Activated naive CD8-positive, alpha-beta T cell treated with anti-CD3 and anti-CD28 coated beads, Interleukin-2, amount 50 U/mL, for 24 hours (primary cell): ENCODE data around the gene RABEP1.

Source experiments
- ATAC-seq: fragments of 150-1000 bp; cut with Tn5 transposase; one replicate; pipeline ENCODE4 v1.10.0; 2021
- DNase-seq: peaks from one replicate; pipeline ENCODE4 v3.0.0; 2021
- H3K27ac Mint-ChIP-seq: one replicate; pipeline ENCODE4 v1.8.0; 2021; ENCODE audit warnings: mild to moderate bottlenecking, mixed read lengths
- H3K27me3 Mint-ChIP-seq: one replicate; pipeline ENCODE4 v1.8.0; 2021; ENCODE audit warnings: mixed read lengths
- H3K36me3 Mint-ChIP-seq: one replicate; pipeline ENCODE4 v1.8.0; 2021; ENCODE audit warnings: low read depth, mixed read lengths
- H3K4me1 Mint-ChIP-seq: one replicate; pipeline ENCODE4 v1.8.0; 2021; ENCODE audit warnings: mixed read lengths
- H3K4me3 Mint-ChIP-seq: one replicate; pipeline ENCODE4 v1.8.0; 2021; ENCODE audit warnings: mild to moderate bottlenecking, moderate library complexity, mixed read lengths
- H3K9me3 Mint-ChIP-seq: one replicate; pipeline ENCODE4 v1.8.0; 2021; ENCODE audit warnings: mixed read lengths

The RABEP1 gene

DNA sequence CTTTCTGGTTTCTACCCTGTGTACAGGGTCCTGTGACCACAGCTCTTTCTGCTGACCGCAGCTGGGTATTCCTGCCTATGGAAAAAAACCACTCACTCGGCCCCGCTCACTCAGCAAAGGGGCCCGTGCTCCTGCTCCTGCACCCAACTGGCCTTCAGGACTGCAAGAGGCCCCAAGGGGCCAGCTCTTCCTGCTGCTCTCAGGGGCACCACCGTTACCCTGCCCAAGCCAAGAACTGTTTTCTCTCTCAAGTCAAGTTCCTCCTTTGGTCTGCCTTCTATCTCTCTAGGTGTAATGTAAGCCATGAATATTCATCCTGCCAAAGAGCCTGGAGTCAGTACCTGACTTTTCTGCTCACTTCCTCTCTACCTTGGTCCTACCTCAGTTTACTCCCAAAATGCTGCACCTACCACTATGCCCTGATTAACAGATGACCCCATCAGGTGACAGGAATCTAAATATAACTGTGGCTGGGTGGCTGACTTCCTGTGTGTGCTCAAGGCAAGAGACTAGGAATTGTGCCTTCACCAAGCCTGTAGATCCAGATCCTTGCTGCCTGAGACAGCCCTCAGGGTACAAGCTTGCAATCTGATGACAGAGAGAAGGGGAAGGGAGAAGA, 27.1 kb upstream of the RABEP1 start:
- Mint-ChIP-seq H3K4me3 (peak overlapping the region; percentile 5), H3K27me3 (no peaks in the 10 kb centered on the region), H3K27ac (peak overlapping the region; percentile 65), H3K9me3 (no peaks in the 10 kb centered on the region), H3K36me3 (no peaks in the 10 kb centered on the region), H3K4me1 (peaks cover 14% of the 10 kb centered on the region)
- DNase-seq (no peak), ATAC-seq (no peak)

DNA sequence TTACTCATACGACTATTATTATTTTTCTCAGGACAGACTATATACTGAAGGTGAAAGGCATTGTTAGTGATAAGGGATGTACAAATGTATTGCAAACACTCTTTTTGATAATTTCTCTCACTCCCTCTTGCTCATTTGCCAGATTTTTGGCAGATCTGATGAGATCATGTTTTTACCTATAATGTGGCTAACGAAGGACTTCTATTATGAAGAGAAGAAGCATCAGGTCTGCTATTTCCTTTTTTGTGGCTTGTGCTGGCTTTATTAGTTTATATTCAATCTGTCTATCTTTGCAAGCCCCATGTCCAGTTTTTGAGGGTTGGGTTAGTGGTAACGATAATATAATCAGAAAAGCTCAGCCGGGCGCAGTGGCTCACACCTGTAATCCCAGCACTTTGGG, 25.0 kb upstream of the RABEP1 start:
- ATAC-seq (no peak), DNase-seq (no peak)
- H3K9me3 Mint-ChIP-seq: no peaks in the 10 kb centered on the region
- H3K27me3 Mint-ChIP-seq: no peaks in the 10 kb centered on the region
- peaks cover 14% of the 10 kb centered on the region for H3K4me1 Mint-ChIP-seq
- no peaks in the 10 kb centered on the region for H3K36me3 Mint-ChIP-seq
- no peak overlapping the region for H3K27ac Mint-ChIP-seq
- no peak overlapping the region for H3K4me3 Mint-ChIP-seq

DNA sequence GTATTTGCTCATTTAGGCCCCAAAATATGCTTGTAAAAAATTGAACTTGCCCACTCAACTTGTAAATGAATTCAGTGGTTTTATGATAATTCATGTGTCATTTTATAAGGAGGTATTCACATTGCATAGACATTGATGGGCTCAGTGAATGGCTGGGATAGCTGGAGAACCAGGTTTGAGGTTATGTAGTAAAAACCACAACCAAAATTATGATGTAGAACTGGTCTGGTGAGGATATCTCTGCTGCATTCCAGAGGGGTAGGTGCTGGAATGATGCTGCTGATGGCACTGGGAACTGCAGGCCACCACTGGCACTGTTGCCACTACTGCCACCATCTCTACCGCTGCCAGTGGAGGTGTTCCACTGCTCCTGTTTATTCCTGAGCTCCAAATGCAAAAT, 21.5 kb upstream of the RABEP1 start:
- Mint-ChIP-seq H3K27ac (no peak overlapping the region), H3K36me3 (no peaks in the 10 kb centered on the region), H3K4me3 (no peak overlapping the region), H3K4me1 (no peaks in the 10 kb centered on the region), H3K27me3 (no peaks in the 10 kb centered on the region), H3K9me3 (no peaks in the 10 kb centered on the region)
- DNase-seq (no peak), ATAC-seq (no peak)

DNA sequence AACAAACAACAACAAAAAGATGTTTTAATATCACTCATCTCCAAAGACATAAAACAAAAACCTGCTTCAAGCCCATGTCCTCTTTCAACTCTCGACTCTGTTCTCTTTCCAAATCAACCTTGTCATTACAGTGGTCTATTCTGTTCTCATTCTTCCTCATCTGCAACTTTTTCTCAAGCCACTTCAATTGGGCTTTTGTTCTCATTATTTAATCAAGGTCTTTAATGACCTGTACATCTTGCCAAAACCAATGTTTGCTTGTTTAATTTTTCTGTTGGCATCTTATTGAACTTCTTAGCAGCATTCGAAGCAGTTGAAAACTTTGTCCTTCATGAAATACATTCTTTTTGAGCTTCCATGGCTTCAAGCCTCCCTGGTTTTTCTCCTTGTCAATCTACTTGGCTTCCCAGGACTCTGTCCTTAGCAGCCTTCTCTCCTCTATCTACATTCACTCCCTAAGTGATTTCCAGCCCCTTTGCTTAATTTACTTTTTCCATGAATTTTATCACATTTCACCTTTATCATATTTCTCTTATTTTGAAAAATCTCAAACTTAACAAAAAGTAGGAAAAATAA, 19.6 kb upstream of the RABEP1 start:
- ATAC-seq (no peak), DNase-seq (no peak)
- no peaks in the 10 kb centered on the region for H3K4me1 Mint-ChIP-seq
- H3K4me3 Mint-ChIP-seq: no peak overlapping the region
- H3K27ac Mint-ChIP-seq: no peak overlapping the region
- H3K27me3 Mint-ChIP-seq: no peaks in the 10 kb centered on the region
- H3K36me3 Mint-ChIP-seq: no peaks in the 10 kb centered on the region
- no peaks in the 10 kb centered on the region for H3K9me3 Mint-ChIP-seq

DNA sequence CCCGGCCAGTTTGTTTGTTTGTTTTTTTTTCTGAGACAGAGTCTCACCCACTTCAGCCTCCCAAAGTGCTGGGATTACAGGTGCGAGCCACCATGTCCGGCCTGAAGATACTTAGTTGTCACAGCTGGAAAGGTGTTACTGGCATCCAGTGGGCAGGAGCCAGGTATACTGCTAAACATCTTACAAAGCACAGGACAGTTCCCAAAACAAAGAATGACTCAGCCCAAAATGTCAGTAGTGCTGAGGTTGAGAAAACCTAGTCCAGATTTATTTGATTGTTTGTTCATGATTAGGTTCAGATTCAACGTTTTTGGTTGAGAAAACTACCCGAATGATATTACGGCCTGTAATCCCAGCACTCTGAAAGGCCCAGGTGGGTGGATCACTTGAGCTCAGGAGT, 18.6 kb upstream of the RABEP1 start:
- H3K4me1 Mint-ChIP-seq: no peaks in the 10 kb centered on the region
- H3K27ac Mint-ChIP-seq: no peak overlapping the region
- H3K36me3 Mint-ChIP-seq: no peaks in the 10 kb centered on the region
- DNase-seq (no peak), ATAC-seq (no peak)
- H3K27me3 Mint-ChIP-seq: no peaks in the 10 kb centered on the region
- no peak overlapping the region for H3K4me3 Mint-ChIP-seq
- no peaks in the 10 kb centered on the region for H3K9me3 Mint-ChIP-seq

DNA sequence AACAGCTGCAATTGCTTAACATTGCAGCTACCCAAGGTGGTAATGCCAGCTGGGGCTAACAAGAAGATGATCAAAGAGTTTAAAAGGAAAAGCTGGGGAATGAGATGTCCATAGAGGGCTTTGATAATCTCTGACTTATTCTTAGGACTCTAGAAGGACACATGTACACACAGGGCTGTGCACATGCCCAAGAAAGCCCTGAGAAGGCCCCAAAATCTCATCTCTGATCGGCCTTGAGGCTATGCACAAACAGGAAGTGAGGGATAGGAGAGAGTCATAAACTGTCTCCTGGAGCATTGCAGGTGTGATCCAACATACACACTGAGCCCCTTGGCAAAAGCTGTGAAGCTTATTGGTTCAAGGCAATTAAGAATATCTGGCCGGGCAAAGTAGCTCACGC, 17.2 kb upstream of the RABEP1 start:
- Mint-ChIP-seq H3K9me3 (no peaks in the 10 kb centered on the region), H3K27me3 (no peaks in the 10 kb centered on the region), H3K27ac (no peak overlapping the region), H3K4me3 (no peak overlapping the region), H3K36me3 (no peaks in the 10 kb centered on the region), H3K4me1 (no peaks in the 10 kb centered on the region)
- DNase-seq (no peak), ATAC-seq (no peak)

DNA sequence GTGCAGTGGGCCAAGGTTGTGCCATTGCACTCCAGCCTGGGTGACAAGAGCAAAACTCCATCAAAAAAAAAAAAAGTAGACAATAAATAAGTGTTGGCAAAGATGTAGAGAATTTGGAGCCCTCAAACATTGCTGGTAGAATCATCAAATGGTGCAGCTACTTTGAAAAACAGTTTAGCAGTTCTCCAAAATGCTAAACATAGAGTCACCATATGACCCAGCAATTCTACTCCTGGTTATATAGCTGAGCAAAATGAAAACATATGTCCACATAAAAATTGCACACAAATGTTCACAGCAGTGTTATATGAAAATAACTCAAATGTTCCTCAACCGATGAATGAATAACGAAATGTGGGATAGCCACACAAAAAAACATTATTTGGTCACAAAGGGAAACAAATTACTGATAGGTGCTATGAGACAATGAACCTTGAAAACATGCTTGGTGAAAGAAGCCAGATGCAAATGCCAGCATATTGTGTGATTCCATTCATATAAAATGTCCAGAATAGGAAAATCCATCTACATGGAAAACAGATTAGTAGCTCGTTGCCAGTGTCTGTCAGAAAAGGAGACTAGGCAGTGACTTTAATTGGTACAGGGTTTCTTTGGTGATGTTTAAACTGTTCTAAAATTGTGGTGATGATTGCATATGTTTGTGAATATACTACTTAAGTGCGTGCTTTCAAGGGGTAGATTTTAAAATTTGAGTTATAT, 12.7 kb upstream of the RABEP1 start:
- Mint-ChIP-seq H3K4me3 (no peak overlapping the region), H3K27me3 (no peaks in the 10 kb centered on the region), H3K27ac (no peak overlapping the region), H3K4me1 (peaks cover 12% of the 10 kb centered on the region), H3K9me3 (no peaks in the 10 kb centered on the region), H3K36me3 (no peaks in the 10 kb centered on the region)
- no peak for DNase-seq
- ATAC-seq: no peak

DNA sequence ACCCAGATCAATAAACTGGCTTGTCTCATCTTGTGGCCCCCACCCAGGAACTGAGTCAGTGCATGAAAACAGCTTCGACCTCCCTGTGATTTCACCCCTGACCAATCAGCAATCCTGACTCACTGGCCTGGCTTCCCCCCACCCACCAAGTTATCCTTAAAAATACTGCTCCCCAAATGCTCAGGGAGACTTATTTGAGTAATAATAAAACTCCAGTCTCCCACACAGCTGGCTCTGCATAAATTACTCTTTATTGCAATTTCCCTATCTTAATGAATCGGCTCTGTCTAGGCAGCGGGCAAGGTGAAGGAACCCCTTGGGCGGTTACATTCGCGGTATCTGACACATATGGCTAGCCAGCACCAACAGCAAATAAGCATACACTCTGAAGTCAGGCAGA, 9.8 kb upstream of the RABEP1 start:
- Mint-ChIP-seq H3K27ac (peak overlapping the region; percentile 24), H3K4me3 (no peak overlapping the region), H3K9me3 (no peaks in the 10 kb centered on the region), H3K27me3 (no peaks in the 10 kb centered on the region), H3K4me1 (peaks cover 12% of the 10 kb centered on the region), H3K36me3 (no peaks in the 10 kb centered on the region)
- peak; percentile 90 for ATAC-seq
- peak; percentile 50 for DNase-seq

DNA sequence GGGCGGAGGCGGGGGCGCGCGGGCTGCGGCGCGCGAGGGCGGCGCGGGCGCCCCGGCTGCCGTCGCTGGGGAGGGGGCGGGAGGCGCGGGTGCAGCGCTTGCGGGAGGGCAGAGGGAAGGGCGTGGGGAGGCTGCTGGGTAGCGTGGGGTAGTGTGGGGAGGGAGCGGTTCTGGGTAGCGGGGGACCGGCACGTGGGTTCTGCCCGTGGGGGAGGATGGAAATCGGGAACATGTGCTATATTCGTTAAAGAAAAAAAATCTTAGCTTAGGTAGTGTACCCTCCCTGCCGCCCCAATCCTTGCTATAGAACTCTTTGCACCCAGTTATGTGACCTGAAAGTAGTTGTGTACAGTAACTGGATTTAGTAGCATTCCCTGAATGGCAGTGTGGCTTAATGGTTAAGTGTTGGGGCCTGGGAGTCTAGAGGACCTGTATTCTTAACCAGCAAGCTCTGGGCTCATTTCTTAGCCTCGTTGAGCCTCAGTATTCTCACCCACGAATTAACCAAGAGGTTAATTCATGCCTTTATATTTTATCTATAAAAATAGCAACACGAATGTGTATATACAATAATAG, 646 bp downstream of the RABEP1 start:
- H3K27me3 Mint-ChIP-seq: peaks cover 2% of the 10 kb centered on the region
- H3K4me1 Mint-ChIP-seq: peaks cover 49% of the 10 kb centered on the region
- peak overlapping the region; percentile 82 for H3K4me3 Mint-ChIP-seq
- peaks cover 20% of the 10 kb centered on the region for H3K36me3 Mint-ChIP-seq
- ATAC-seq (peak; percentile 45), DNase-seq (peak; percentile 49)
- H3K9me3 Mint-ChIP-seq: no peaks in the 10 kb centered on the region
- peak overlapping the region; percentile 92 for H3K27ac Mint-ChIP-seq

DNA sequence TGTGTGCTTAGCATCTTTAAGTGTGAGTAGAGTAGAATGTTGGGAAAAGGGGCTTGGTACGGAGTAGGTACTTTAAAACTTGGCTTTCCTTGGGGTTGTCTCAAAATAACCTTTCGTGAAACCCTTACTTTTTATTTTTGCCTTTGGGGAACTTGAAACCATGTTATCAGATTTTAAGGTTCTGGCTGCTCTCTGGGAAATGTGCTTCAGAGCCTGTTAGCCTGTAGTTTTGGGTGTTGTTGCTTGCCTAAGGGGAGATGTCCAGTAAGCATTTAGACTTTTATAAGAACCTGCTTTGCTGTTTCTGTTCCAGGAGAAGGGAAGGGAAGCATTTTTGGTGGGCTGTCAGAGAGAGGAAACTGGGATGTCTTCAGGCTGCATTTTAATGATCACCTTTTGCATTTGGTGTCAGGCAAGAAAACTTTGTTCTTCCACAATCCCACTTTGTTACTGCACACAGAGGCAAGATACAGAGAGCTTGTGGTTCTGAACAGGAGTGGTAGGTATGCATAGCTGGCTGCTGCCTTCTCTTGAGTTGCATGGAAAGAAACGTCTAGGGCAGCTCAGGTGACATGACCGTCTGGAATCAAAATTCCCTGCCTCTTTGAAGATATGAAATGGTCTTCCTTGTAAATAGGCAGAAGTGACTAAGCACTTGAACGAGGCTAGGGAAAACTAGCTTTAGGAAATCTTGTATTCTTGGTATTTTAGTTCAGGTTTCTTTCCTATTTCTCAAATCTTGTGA, 1.7 kb downstream of the RABEP1 start:
- DNase-seq: no peak
- Mint-ChIP-seq H3K27ac (peak overlapping the region; percentile 92), H3K4me1 (peaks cover 56% of the 10 kb centered on the region)

DNA sequence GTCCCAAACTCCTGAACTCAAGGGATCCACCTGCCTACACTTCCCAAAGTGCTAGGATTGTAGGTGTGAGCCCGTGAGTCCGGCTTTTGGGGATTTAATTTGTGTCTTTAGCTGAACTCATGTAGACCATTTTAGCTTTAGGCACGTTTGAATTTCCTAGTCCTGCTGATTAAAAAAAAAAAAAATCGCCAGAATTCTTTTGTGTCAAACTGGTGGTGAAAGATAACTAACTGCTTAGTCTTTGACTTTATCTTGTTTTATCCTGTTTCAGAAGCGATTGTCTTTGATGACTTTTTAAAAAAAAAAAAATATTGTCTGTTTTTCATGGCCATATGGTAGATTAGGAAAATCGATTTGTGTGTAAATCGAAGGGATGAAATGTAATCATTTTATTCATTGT, 2.6 kb downstream of the RABEP1 start:
- Mint-ChIP-seq H3K4me1 (peaks cover 63% of the 10 kb centered on the region), H3K36me3 (peaks cover 26% of the 10 kb centered on the region), H3K4me3 (peak overlapping the region; percentile 82), H3K27ac (no peak overlapping the region), H3K27me3 (peaks cover 2% of the 10 kb centered on the region), H3K9me3 (no peaks in the 10 kb centered on the region)
- ATAC-seq: no peak
- no peak for DNase-seq

More for the DNA sequence above, 1.7 kb downstream of the RABEP1 start:
- peaks cover 24% of the 10 kb centered on the region for H3K36me3 Mint-ChIP-seq
- H3K27me3 Mint-ChIP-seq: peaks cover 2% of the 10 kb centered on the region
- peak overlapping the region; percentile 82 for H3K4me3 Mint-ChIP-seq
- no peaks in the 10 kb centered on the region for H3K9me3 Mint-ChIP-seq
- no peak for ATAC-seq

DNA sequence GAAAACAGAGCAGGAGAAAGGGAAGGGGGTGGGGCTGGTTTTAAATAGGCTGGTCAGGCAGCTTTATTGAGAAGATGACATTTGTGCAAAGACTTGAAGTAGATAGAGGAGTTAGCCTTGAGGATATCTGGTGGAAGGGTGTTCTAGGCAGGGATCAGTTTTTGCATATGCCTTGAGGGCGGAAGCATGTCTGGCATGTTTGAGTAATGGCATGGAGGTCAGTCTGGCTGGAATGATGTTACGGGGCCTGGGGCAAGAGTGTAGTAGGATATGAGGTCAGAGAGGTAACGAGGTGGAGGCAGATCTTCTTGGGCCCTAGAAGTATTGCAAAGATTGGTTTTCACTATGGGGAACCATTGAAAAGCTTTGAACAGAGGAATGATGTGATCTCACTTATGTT, 4.8 kb downstream of the RABEP1 start:
- DNase-seq (no peak), ATAC-seq (no peak)
- Mint-ChIP-seq H3K9me3 (no peaks in the 10 kb centered on the region), H3K27me3 (peaks cover 2% of the 10 kb centered on the region), H3K4me3 (no peak overlapping the region), H3K4me1 (peaks cover 65% of the 10 kb centered on the region), H3K27ac (peak overlapping the region; percentile 20), H3K36me3 (peaks cover 33% of the 10 kb centered on the region)

DNA sequence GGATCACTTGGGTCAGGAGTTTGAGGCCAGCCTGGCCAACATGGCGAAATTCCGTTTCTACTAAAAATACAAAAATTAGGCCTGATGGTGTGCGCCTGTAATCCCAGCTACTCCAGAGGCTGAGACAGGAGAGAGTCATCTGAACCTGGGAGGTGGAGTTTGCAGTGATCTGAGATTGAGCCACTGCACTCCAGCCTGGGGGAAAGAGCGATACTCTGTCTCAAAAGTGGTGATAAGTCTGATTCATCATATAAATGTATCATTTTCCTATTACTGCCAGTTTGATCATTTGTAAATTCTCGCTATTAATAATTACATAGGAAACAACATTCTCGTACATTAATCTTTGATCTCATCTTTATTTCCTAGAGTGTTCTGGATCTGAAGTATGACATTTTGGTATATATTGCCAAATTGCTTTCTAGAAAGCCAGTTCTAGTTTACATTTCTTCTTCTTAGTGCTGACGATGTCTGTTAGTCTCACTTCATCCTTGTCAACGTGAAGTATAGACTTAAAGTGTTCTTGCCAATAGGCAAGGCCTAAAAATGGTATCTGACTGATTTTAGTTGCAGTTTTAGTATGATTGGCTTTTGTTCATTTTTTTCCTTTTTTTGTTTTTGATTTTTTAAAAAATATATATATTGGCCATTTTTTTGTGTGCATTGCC, 9.7 kb downstream of the RABEP1 start:
- H3K4me1 Mint-ChIP-seq: peaks cover 36% of the 10 kb centered on the region
- no peak overlapping the region for H3K27ac Mint-ChIP-seq
- peaks cover 26% of the 10 kb centered on the region for H3K36me3 Mint-ChIP-seq
- DNase-seq (no peak), ATAC-seq (no peak)
- no peaks in the 10 kb centered on the region for H3K27me3 Mint-ChIP-seq
- no peaks in the 10 kb centered on the region for H3K9me3 Mint-ChIP-seq
- H3K4me3 Mint-ChIP-seq: no peak overlapping the region

DNA sequence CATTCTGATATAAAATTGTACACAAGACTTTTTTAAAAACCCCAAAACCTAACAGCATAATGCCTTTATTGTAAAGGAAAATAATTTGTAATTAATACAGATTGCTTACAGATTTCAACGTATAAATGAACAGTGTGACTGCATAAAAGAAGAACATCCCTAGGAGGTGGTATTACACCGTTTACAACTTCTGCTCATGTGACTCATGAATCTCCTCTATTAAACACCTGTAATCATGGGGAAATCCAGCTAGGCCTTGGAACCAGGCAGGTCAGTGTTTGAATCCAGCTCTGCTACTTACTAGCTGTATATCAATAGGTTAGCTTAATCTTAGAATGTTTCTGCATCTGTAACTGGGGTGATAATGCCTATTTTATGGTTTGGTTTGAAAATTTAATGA, 15.2 kb downstream of the RABEP1 start:
- no peaks in the 10 kb centered on the region for H3K9me3 Mint-ChIP-seq
- H3K36me3 Mint-ChIP-seq: peaks cover 29% of the 10 kb centered on the region
- DNase-seq: no peak
- peaks cover 38% of the 10 kb centered on the region for H3K4me1 Mint-ChIP-seq
- H3K27ac Mint-ChIP-seq: no peak overlapping the region
- no peak overlapping the region for H3K4me3 Mint-ChIP-seq
- no peaks in the 10 kb centered on the region for H3K27me3 Mint-ChIP-seq
- ATAC-seq: no peak
